Stimulated activated CD8-positive, alpha-beta memory T cell treated with anti-CD3 and anti-CD28 coated beads, Interleukin-2, amount 100 ng/mL, for 1 hour (primary cell): Measurements from ENCODE around the gene TBC1D30.
A peak's percentile ranks its signal among the peaks of the same experiment; 100 is the strongest.
"Not testable (repeated sequence)": the region's sequence is repeated elsewhere in the genome, so short reads cannot be mapped to it uniquely, and the experiment has no call there.

Experiments
- DNase-seq, 2 donors: peaks; one replicate each; pipeline ENCODE4 v3.0.0-alpha.2; 2020; ENCODE audit warnings: low read depth in 2 of 2

TBC1D30 gene, protein sequence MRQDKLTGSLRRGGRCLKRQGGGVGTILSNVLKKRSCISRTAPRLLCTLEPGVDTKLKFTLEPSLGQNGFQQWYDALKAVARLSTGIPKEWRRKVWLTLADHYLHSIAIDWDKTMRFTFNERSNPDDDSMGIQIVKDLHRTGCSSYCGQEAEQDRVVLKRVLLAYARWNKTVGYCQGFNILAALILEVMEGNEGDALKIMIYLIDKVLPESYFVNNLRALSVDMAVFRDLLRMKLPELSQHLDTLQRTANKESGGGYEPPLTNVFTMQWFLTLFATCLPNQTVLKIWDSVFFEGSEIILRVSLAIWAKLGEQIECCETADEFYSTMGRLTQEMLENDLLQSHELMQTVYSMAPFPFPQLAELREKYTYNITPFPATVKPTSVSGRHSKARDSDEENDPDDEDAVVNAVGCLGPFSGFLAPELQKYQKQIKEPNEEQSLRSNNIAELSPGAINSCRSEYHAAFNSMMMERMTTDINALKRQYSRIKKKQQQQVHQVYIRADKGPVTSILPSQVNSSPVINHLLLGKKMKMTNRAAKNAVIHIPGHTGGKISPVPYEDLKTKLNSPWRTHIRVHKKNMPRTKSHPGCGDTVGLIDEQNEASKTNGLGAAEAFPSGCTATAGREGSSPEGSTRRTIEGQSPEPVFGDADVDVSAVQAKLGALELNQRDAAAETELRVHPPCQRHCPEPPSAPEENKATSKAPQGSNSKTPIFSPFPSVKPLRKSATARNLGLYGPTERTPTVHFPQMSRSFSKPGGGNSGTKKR

GRCh38 chr12:64824500-64825142 is at the start of gene TBC1D30:
TBC1D30 (plus strand) TSS chr12:64824647; CDS start chr12:64824880, 233 bp downstream.
- no peak for DNase-seq

- not testable (repeated sequence) for DNase-seq
These were observed 49.2 kb upstream of the TBC1D30 start for GRCh38 chr12:64775147-64775736.

- DNase-seq = no peak
These were observed 45.0 kb upstream of the TBC1D30 start for GRCh38 chr12:64779354-64779974.

GRCh38 chr12:64780132-64780530 is 44.3 kb upstream of the TBC1D30 start:
- DNase-seq = no peak

DNA sequence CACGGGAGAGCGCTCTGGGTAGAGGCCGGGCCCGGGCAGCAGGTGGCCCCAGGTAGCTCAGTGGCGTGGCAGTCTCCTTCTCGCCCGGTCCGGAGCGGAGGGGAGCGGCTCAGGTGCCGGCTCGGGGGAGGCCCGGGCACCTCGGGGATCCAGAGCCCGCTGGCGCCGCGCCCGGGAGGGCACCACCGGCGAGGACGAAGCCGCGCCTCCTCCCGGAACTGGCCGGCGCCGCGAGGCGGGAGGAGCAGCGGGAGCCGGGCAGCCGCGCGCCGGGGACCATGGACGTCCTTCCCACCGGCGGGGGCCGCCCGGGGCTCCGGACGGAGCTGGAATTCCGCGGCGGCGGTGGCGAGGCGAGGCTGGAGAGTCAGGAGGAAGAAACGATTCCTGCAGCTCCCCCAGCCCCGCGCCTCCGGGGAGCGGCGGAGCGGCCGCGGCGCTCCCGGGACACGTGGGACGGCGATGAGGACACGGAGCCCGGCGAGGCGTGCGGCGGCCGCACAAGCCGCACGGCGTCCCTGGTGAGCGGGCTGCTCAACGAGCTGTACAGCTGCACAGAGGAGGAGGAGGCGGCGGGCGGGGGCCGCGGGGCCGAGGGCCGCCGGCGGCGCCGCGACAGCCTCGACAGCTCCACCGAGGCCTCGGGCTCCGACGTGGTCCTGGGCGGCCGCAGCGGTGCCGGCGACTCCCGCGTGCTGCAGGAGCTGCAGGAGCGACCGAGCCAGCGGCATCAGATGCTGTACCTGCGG is 43.7 kb upstream of the TBC1D30 start:
- DNase-seq = peak in 1 of 2 donors; percentile 3

DNA sequence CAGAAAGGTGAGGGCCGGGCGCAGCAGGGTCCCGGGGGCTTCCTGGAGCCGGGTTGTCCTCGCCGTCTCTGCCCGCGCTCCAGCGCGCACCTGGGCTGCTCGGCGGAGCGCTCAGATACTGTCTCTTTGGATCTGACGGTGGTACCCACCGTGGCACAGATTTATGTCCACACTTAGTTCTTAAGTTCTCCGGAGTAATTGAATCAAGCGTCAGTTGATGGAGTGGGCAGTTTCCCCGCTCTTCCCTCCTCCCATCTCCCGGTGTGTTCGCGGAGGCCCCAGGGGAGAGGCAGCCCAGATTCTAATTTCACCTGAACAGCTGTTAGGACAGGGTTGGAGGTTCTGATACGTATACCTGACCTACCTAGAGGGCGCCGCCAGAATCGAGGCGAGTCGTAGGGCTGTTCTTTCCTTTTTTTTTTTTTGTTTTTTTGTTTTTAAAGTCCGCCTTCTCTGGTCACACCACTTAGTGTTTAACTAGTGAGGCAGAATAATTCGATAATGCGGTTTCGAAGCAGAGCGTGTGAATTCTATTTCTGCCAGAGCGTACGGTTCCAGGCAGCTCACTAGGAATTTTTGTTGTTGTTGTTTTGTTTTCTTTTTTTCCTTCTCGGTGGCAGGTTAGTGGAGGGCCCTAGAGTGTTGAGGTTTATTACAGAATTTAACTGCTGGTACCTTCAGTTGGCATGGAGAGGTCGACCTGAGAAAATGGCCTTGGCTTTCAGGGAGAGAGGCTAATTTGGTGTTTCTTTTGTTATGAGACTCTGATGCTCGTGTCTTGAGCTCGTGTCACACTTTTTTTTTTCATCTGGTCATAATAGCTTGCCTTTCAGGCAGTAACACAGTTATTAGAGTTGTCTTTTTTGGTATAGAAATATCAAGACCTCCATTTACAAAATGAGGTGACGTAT is 42.9 kb upstream of the TBC1D30 start:
- DNase-seq = no peak

DNA sequence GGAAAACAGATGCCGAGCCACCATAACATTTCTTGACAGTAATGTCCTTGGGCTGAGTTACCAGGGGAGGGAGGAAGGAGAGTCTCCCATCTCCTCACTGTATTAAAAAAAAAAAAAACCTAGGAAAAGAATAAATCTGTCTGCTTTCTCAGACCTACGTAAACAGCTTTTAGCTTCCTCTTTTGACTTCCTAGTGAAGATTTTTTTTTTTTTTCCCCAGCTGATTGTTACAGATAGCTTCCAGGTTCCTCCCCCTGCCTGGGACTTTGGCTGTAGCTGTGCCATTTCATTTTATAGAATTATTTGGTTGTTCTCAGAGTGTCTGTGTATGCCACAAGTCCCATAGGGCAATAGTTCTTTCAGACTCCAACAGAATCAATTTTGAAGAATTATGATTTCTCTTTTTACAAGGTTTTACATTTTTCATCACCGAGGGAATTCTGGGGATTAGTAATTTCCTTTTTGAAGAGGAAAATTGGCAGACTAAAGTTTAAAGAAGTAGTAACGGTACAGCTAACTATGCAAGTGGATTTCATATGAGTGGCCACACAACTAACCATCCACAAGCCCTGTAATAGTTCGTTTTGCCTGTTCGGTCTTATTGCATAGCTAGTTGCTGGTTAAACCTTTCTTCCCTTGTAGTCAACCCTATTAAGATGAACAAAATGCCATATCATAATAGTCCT is 42.1 kb upstream of the TBC1D30 start:
- DNase-seq = no peak

DNA sequence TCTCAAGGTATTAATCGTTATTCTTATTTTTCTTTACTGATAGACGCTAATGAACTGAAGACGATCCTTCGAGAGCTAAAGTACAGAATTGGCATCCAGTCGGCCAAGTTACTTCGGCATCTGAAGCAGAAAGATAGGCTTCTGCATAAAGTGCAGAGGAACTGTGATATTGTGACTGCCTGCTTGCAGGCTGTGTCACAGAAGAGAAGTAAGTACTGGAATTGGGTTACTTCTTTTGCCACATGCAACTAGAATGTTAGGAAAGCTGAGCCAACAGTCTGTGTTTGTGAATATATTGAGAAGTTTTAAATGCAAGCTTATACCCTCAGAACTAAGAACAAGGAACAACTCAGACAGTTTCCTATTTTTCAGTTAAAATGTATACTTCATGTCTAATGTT is 38.6 kb upstream of the TBC1D30 start:
- no peak for DNase-seq

DNA sequence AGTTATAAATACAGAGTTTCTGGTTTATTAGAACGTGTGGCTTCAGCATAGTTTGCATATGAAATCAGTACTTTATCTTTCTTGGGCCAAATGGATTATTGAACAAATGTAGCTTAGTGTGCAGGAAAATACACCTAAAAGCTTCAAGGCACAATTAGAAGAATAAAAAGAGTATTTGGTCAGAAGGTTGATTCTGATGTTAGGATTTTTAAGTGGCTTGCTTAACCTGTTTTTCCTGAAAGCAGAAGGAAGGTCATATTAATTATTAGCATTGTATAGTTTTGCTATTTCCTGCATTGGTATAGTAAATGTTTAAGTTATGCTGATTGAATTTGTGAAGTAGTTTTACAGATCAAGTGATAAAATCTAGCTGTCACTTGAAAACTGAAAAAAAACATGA is 34.3 kb upstream of the TBC1D30 start:
- no peak for DNase-seq

- DNase-seq = no peak
These were observed 33.4 kb upstream of the TBC1D30 start for GRCh38 chr12:64791036-64791435.

GRCh38 chr12:64792128-64792527 is 32.3 kb upstream of the TBC1D30 start:
- DNase-seq = no peak

- DNase-seq = no peak
These were observed 30.8 kb upstream of the TBC1D30 start for GRCh38 chr12:64793610-64794009.

- no peak for DNase-seq
These were observed 30.1 kb upstream of the TBC1D30 start for GRCh38 chr12:64794305-64794704.

- peak in 1 of 2 donors; percentile 26 for DNase-seq
These were observed 28.1 kb upstream of the TBC1D30 start for GRCh38 chr12:64796205-64796845.

DNA sequence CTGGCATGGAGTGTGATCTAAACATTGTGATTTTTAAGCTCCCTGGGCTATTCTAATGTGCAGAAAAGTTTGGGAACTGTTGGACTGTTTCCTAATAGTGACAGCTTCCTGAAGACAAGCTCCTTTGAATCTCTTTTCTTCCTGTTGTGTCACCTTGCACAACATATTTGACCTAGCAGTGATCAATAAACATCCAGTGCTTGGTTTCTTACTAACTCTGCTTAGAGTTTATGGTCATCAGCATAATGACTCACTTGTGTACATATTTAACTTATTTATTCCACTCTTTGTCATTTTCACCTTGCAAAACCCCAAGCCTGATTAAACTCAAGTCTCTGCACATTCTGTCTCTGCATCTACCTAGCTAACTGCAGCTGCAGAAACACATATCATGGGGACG is 27.3 kb upstream of the TBC1D30 start:
- no peak for DNase-seq

GRCh38 chr12:64798165-64798564 is 26.3 kb upstream of the TBC1D30 start:
- DNase-seq = no peak

- DNase-seq = no peak
These were observed 23.8 kb upstream of the TBC1D30 start for GRCh38 chr12:64800640-64801039.

DNA sequence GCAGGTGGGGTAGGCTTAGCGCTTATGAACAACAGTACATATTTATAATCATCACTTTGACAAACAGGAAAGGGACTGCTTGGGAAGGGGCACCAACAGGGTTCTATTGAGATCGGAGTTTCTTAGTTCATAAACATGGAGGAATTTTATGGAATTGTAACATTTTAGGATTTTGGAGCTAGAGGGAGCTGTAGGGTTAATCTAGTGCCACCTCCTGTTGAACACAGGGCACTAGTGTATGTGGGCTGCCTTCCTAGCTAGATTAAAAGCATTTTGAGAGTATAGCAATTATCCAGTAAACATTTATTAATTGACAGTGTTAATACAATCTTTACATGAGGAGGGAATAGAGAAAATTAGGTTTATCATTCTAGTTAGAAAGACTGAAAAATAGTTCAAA is 23.1 kb upstream of the TBC1D30 start:
- no peak for DNase-seq
